ENCODE measurements around the gene DHRS2. TPM values are rescaled to one million over a fixed set of nuclear protein-coding genes. Genes with fewer than 3 reads are reported as not detected.
A peak's percentile ranks its signal among the peaks of the same experiment; 100 is the strongest.
"Not testable (repeated sequence)": the region's sequence is repeated elsewhere in the genome, so short reads cannot be mapped to it uniquely, and the experiment has no call there.

The DHRS2 gene
- total and polyA plus RNA-seq, 2 of the 13 experiments (the other 11 are each of a cell fraction or from before 2014, with no cell fraction given) = 1,621 to 3,021 TPM

- DNase-seq (ENCODE audit: low spot score); FAIRE-seq: not testable (repeated sequence)
- CTCF ChIA-PET (ENCODE audit: low intra/inter-chr PET ratio, low total read pairs) = interaction anchor here (1.2 kb wide), 1 partner anchor 38 kb away, joined by 4 read pairs; no protein-coding TSS in a partner anchor
Measured at GRCh38 chr14:23594191-23594590, 42.0 kb upstream of the DHRS2 start.

More at GRCh38 chr14:23594191-23594590, 42.0 kb upstream of the DHRS2 start:
- 64% methylated on average over 3 of the region's 3 CpGs for WGBS (ENCODE audit: low lambda C conversion rate)
- H3K79me2 ChIP-seq (ENCODE audit: insufficient read depth, low read length); in situ Hi-C loops (cut with HindIII; ENCODE audit: extremely low pct_ligation_motif_present, low pct_unique_long_range_greater_than_20kb); H3K9me3 ChIP-seq (ENCODE audit: low read length); H3K9ac ChIP-seq (ENCODE audit: insufficient read depth, low read depth, low read length); H4K20me1 ChIP-seq (ENCODE audit: insufficient read depth, low read length); ATAC-seq; H3K27ac ChIP-seq (ENCODE audit: extremely low read length, insufficient read depth, low read length); H3K27me3 ChIP-seq (ENCODE audit: control insufficient read depth in 1 of 2, insufficient read depth in 2 of 2, low read length in 2 of 2); H3K4me3 ChIP-seq (replicated peaks in 1 of 3; ENCODE audit: insufficient read depth in 1 of 3, low read depth in 2 of 3, low read length in 3 of 3); intact Hi-C loops (cut with micrococcal nuclease; ENCODE audit: unreplicated experiment); H3K4me2 ChIP-seq (ENCODE audit: low read depth, low read length); BruUV-seq (replicated peaks); H2AFZ ChIP-seq (ENCODE audit: low read length); H3K36me3 ChIP-seq (replicated peaks in 1 of 2; ENCODE audit: control insufficient read depth in 1 of 2, insufficient read depth in 2 of 2, low read length in 2 of 2): not testable (repeated sequence)
- POLR2A ChIA-PET = interaction anchor here (7.4 to 7.8 kb wide), 2 partner anchors 18 to 42 kb away, joined by 142 to 787 read pairs; partner anchors contain the start of gene DHRS2
- H3K4me1 ChIP-seq (ENCODE audit: insufficient read depth, low read length) = peaks cover 14% of the 10 kb centered on the region
- peak; percentile 88 for TF ChIP-seq ZNF460 (CRISPR knock-in tag; IDR thresholded peaks at IDR 0.05; ENCODE audit: borderline replicate concordance)
- TF ChIP-seq KDM1A (CRISPR knock-in tag; IDR thresholded peaks at IDR 0.05) = peak; percentile 37; the same call in 1 of the 2 replicates
- TF ChIP-seq ZNF770 (CRISPR knock-in tag; IDR thresholded peaks at IDR 0.05) = 0 out of 2 replicates have a peak, but pooled peaks have one; percentile 36
- TF ChIP-seq ZNF263 (CRISPR knock-in tag; IDR thresholded peaks at IDR 0.05) = peak; percentile 42; the same call in 1 of the 2 replicates
- peak; percentile 74 for TF ChIP-seq CEBPB (IDR thresholded peaks at IDR 0.05; ENCODE audit: borderline replicate concordance, low read depth, low read length)
- peak; percentile 38; the same call in 1 of the 2 replicates for TF ChIP-seq CEBPG (CRISPR knock-in tag; IDR thresholded peaks at IDR 0.05)

Data from HepG2 (cell line).